ENCODE measurements around the gene CCDC201.

Gene CCDC201

GRCh38 chr7:45885264-45885882, 12.5 kb upstream of the CCDC201 start:
- H3K27ac ChIP-seq (ENCODE audit: low read depth, low read length): no peak overlapping the region
- no peaks in the 10 kb centered on the region for H3K36me3 ChIP-seq (ENCODE audit: control insufficient read depth, insufficient read depth, low read length)
- no peak overlapping the region for H3K4me3 ChIP-seq (ENCODE audit: low read depth, low read length)
- H3K9me3 ChIP-seq (ENCODE audit: control insufficient read depth, insufficient read depth, low read depth, low read length): peaks cover 3% of the 10 kb centered on the region; the same call in 1 of the 2 replicates
- H3K27me3 ChIP-seq (ENCODE audit: control insufficient read depth, insufficient read depth, low read length): peaks cover 44% of the 10 kb centered on the region
- H3K9ac ChIP-seq (ENCODE audit: low read length): no peak overlapping the region
- peaks cover 18% of the 10 kb centered on the region for H3K4me1 ChIP-seq (ENCODE audit: control insufficient read depth, insufficient read depth, low read length)

- Histone ChIP-seq H3K9ac (ENCODE audit: low read length) (no peak overlapping the region), H3K27ac (ENCODE audit: low read depth, low read length) (no peak overlapping the region), H3K4me1 (ENCODE audit: control insufficient read depth, insufficient read depth, low read length) (peaks cover 13% of the 10 kb centered on the region), H3K36me3 (ENCODE audit: control insufficient read depth, insufficient read depth, low read length) (no peaks in the 10 kb centered on the region), H3K27me3 (ENCODE audit: control insufficient read depth, insufficient read depth, low read length) (peaks cover 31% of the 10 kb centered on the region), H3K9me3 (ENCODE audit: control insufficient read depth, insufficient read depth, low read depth, low read length) (peaks cover 9% of the 10 kb centered on the region; the same call in 1 of the 2 replicates), H3K4me3 (ENCODE audit: low read depth, low read length) (no peak overlapping the region)
Measured at GRCh38 chr7:45884136-45884535, 11.3 kb upstream of the CCDC201 start.

GRCh38 chr7:45882465-45882810, 9.6 kb upstream of the CCDC201 start:
- Histone ChIP-seq H3K4me1 (ENCODE audit: control insufficient read depth, insufficient read depth, low read length) (peaks cover 5% of the 10 kb centered on the region; the same call in 1 of the 2 replicates), H3K9ac (ENCODE audit: low read length) (no peak overlapping the region), H3K4me3 (ENCODE audit: low read depth, low read length) (no peak overlapping the region), H3K27ac (ENCODE audit: low read depth, low read length) (no peak overlapping the region), H3K9me3 (ENCODE audit: control insufficient read depth, insufficient read depth, low read depth, low read length) (peaks cover 26% of the 10 kb centered on the region), H3K27me3 (ENCODE audit: control insufficient read depth, insufficient read depth, low read length) (peaks cover 14% of the 10 kb centered on the region), H3K36me3 (ENCODE audit: control insufficient read depth, insufficient read depth, low read length) (no peaks in the 10 kb centered on the region)

DNA sequence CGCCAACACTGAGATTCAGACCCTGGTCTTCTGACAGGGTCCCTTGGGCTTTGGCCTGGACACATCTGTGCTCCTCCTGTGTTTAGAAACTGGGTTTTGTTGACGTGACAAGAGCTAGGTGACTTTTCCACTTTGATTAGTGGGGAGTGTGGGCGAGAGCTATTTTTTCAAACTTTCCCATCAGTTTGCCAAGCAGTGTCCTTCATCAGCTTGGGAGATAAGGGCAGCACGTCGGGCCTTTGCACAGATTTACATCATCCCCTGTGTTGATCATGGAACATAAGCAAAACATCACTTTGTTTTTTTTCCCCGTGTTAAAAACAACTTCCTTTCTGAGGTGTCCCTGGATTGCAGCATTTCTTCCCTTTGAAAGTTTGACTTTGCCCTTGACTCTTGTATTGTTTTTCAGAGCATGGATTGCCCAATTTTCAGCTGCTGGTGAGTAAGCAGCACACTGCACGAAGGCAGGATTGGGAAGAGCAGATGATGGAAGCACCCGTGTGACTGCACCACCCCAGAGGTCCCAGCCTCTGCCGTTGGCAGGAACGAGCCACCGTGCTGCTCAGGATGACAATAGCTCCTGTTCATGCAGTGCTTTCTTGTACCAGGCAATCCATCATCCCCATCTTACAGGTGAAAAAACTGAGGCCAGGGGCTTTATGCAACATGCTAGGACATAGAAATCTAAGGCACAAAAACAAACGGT, 9.0 kb upstream of the CCDC201 start:
- Histone ChIP-seq H3K9me3 (ENCODE audit: control insufficient read depth, insufficient read depth, low read depth, low read length) (peaks cover 30% of the 10 kb centered on the region), H3K27ac (ENCODE audit: low read depth, low read length) (no peak overlapping the region), H3K4me3 (ENCODE audit: low read depth, low read length) (no peak overlapping the region), H3K36me3 (ENCODE audit: control insufficient read depth, insufficient read depth, low read length) (no peaks in the 10 kb centered on the region), H3K9ac (ENCODE audit: low read length) (no peak overlapping the region), H3K4me1 (ENCODE audit: control insufficient read depth, insufficient read depth, low read length) (peaks cover 5% of the 10 kb centered on the region; the same call in 1 of the 2 replicates), H3K27me3 (ENCODE audit: control insufficient read depth, insufficient read depth, low read length) (peaks cover 9% of the 10 kb centered on the region)

- H3K9ac ChIP-seq (ENCODE audit: low read length): no peak overlapping the region
- no peaks in the 10 kb centered on the region for H3K36me3 ChIP-seq (ENCODE audit: control insufficient read depth, insufficient read depth, low read length)
- peaks cover 5% of the 10 kb centered on the region; the same call in 1 of the 2 replicates for H3K4me1 ChIP-seq (ENCODE audit: control insufficient read depth, insufficient read depth, low read length)
- peaks cover 3% of the 10 kb centered on the region for H3K27me3 ChIP-seq (ENCODE audit: control insufficient read depth, insufficient read depth, low read length)
- H3K4me3 ChIP-seq (ENCODE audit: low read depth, low read length): no peak overlapping the region
- peaks cover 36% of the 10 kb centered on the region for H3K9me3 ChIP-seq (ENCODE audit: control insufficient read depth, insufficient read depth, low read depth, low read length)
- H3K27ac ChIP-seq (ENCODE audit: low read depth, low read length): no peak overlapping the region
Measured at GRCh38 chr7:45881280-45881758, 8.4 kb upstream of the CCDC201 start.

- Histone ChIP-seq H3K9me3 (ENCODE audit: control insufficient read depth, insufficient read depth, low read depth, low read length) (peaks cover 38% of the 10 kb centered on the region), H3K9ac (ENCODE audit: low read length) (no peak overlapping the region)
Measured at GRCh38 chr7:45880433-45880860, 7.6 kb upstream of the CCDC201 start.

DNA sequence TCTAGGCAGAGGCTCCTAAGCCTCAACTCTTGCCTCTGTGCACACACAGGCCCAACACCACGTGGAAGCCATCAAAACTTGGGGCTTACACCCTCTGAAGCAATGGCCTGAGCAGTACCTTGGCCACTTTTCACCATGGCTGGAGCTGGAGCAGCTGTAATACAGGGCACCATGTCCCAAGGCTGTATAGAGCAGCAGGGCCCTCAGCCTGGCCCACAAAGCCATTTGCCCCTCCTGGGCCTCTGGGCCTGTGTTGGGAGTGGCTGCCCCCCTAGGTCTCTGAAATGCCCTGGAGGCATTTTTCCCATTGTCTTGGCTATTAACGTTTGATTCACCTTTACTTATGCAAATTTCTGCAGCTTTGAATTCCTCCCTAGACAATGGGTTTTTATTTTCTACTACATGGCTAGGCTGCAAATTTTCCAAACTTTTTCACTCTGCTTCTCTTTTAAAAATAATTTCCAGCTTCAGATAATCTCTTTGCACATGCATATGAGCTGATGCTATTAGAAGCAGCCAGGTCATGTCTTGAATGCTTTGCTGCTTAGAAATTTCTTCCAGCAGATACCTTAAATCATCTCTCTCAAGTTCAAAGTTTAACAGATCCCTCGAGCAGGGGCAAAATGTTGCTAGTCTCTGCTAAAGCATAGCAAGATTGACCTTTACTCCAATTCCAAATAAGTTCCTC, 5.7 kb upstream of the CCDC201 start:
- Histone ChIP-seq H3K27ac (ENCODE audit: low read depth, low read length) (no peak overlapping the region), H3K9me3 (ENCODE audit: control insufficient read depth, insufficient read depth, low read depth, low read length) (peaks cover 38% of the 10 kb centered on the region), H3K36me3 (ENCODE audit: control insufficient read depth, insufficient read depth, low read length) (no peaks in the 10 kb centered on the region), H3K27me3 (ENCODE audit: control insufficient read depth, insufficient read depth, low read length) (no peaks in the 10 kb centered on the region), H3K4me1 (ENCODE audit: control insufficient read depth, insufficient read depth, low read length) (peaks cover 5% of the 10 kb centered on the region; the same call in 1 of the 2 replicates), H3K4me3 (ENCODE audit: low read depth, low read length) (no peak overlapping the region), H3K9ac (ENCODE audit: low read length) (no peak overlapping the region)

More at GRCh38 chr7:45880433-45880860, 7.6 kb upstream of the CCDC201 start:
- no peak overlapping the region for H3K4me3 ChIP-seq (ENCODE audit: low read depth, low read length)
- H3K27ac ChIP-seq (ENCODE audit: low read depth, low read length): no peak overlapping the region
- peaks cover 5% of the 10 kb centered on the region; the same call in 1 of the 2 replicates for H3K4me1 ChIP-seq (ENCODE audit: control insufficient read depth, insufficient read depth, low read length)
- no peaks in the 10 kb centered on the region; the same call in 1 of the 2 replicates for H3K27me3 ChIP-seq (ENCODE audit: control insufficient read depth, insufficient read depth, low read length)
- H3K36me3 ChIP-seq (ENCODE audit: control insufficient read depth, insufficient read depth, low read length): no peaks in the 10 kb centered on the region

- Histone ChIP-seq H3K36me3 (ENCODE audit: control insufficient read depth, insufficient read depth, low read length) (no peaks in the 10 kb centered on the region), H3K9ac (ENCODE audit: low read length) (no peak overlapping the region), H3K4me1 (ENCODE audit: control insufficient read depth, insufficient read depth, low read length) (no peaks in the 10 kb centered on the region), H3K4me3 (ENCODE audit: low read depth, low read length) (no peak overlapping the region), H3K27ac (ENCODE audit: low read depth, low read length) (no peak overlapping the region), H3K27me3 (ENCODE audit: control insufficient read depth, insufficient read depth, low read length) (no peaks in the 10 kb centered on the region), H3K9me3 (ENCODE audit: control insufficient read depth, insufficient read depth, low read depth, low read length) (peaks cover 38% of the 10 kb centered on the region)
Measured at GRCh38 chr7:45876519-45876918, 3.6 kb upstream of the CCDC201 start.

- H3K36me3 ChIP-seq (ENCODE audit: control insufficient read depth, insufficient read depth, low read length): no peaks in the 10 kb centered on the region
- H3K4me1 ChIP-seq (ENCODE audit: control insufficient read depth, insufficient read depth, low read length): no peaks in the 10 kb centered on the region
- no peak overlapping the region for H3K27ac ChIP-seq (ENCODE audit: low read depth, low read length)
- H3K9me3 ChIP-seq (ENCODE audit: control insufficient read depth, insufficient read depth, low read depth, low read length): peaks cover 33% of the 10 kb centered on the region
- H3K9ac ChIP-seq (ENCODE audit: low read length): no peak overlapping the region
- no peak overlapping the region for H3K4me3 ChIP-seq (ENCODE audit: low read depth, low read length)
- no peaks in the 10 kb centered on the region for H3K27me3 ChIP-seq (ENCODE audit: control insufficient read depth, insufficient read depth, low read length)
Measured at GRCh38 chr7:45874408-45875131, 1.7 kb upstream of the CCDC201 start.

DNA sequence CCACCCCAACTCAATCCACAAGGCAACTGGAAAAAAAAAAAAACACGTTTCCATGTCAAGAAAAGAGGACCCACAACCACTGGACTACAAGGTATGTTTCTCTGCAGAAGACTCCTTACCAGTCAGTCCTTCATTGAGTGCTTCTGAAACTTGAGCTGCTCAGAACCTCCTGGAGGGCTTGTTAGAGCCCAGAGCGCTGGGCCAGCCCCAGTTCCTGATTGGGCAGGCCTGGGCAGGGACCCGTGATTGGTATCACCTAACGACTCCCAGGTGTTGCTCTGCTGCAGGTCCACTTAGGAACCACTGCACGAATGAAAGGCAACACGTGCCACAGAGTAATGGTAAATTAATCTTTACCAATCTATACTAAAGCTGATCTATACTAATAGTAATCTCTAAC, 473 bp upstream of the CCDC201 start:
- H3K9ac ChIP-seq (ENCODE audit: low read length): no peak overlapping the region
- no peak overlapping the region for H3K4me3 ChIP-seq (ENCODE audit: low read depth, low read length)
- H3K4me1 ChIP-seq (ENCODE audit: control insufficient read depth, insufficient read depth, low read length): no peaks in the 10 kb centered on the region
- H3K27me3 ChIP-seq (ENCODE audit: control insufficient read depth, insufficient read depth, low read length): no peaks in the 10 kb centered on the region
- H3K9me3 ChIP-seq (ENCODE audit: control insufficient read depth, insufficient read depth, low read depth, low read length): peaks cover 22% of the 10 kb centered on the region
- no peaks in the 10 kb centered on the region for H3K36me3 ChIP-seq (ENCODE audit: control insufficient read depth, insufficient read depth, low read length)
- H3K27ac ChIP-seq (ENCODE audit: low read depth, low read length): no peak overlapping the region
